GM19328 (cell line): Measurements from ENCODE around the gene SLC2A6.

ENCODE experiments used
- ATAC-seq: cut with Tn5 transposase; IDR thresholded peaks from one replicate; pipeline ENCODE4 v1.9.1; 2021; ENCODE audit warnings: mild to moderate bottlenecking, moderate library complexity; ENCODE audit not compliant: unreplicated experiment

Gene SLC2A6

DNA sequence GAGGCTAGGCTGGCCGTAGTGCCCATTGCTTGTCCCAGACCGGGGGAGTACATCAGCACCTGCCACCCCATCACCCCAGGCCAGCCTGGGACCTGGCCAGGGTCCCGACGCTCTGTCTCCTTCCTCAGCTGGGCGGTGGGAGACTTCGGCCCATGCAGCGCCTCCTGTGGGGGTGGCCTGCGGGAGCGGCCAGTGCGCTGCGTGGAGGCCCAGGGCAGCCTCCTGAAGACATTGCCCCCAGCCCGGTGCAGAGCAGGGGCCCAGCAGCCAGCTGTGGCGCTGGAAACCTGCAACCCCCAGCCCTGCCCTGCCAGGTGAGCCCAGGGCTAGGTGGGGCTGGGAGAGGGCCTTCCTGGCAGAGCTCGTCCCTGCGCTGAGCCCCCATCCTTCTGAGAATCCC is 35.7 kb downstream of the SLC2A6 start:
- ATAC-seq, result no peak

DNA sequence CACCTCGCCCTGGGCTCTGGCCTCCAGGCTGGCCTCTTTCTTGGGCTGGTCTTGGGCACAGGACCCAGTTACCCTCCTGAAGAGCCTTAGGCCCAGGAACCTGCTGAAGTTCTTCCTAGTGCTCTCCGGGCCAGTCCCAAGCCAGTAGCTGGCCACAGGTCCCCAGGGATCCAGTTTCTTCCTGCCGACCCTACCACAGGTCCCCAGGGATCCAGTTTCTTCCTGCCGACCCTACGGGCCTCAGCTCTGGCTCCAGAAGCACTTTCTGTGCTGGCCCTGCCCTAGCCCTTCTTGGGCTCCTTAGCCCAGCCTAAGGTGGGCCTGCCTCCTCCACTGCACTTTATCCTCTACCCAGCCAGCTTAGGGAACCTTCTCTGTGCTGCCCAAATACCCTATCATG is 37.3 kb downstream of the SLC2A6 start:
- ATAC-seq, result no peak

GRCh38 chr9:133440874-133441273 is 38.0 kb downstream of the SLC2A6 start:
- ATAC-seq, result no peak

DNA sequence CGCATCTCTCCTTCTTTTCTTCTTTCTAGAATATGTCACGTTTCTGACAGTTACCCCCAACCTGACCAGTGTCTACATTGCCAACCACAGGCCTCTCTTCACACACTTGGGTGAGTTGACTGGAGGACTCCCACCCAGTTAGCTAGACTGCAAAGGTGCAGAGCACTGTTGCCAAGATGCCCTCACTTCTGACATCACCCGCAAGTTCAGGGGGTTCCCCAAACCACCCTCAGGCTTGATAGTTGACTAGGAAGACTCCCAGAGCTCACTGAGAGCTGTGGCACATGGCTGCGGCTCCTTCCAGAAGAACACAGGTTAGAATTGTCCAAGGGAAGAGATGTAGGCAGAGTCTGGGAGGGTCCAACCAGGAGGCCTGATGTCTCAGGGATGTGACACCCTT is 39.6 kb downstream of the SLC2A6 start:
- ATAC-seq, result no peak

- no peak for ATAC-seq
Measured at GRCh38 chr9:133437753-133438531, 41.0 kb downstream of the SLC2A6 start.

- ATAC-seq, result no peak
Measured at GRCh38 chr9:133436681-133437080, 42.2 kb downstream of the SLC2A6 start.

- ATAC-seq, result no peak
Measured at GRCh38 chr9:133433351-133433843, 45.5 kb downstream of the SLC2A6 start.

DNA sequence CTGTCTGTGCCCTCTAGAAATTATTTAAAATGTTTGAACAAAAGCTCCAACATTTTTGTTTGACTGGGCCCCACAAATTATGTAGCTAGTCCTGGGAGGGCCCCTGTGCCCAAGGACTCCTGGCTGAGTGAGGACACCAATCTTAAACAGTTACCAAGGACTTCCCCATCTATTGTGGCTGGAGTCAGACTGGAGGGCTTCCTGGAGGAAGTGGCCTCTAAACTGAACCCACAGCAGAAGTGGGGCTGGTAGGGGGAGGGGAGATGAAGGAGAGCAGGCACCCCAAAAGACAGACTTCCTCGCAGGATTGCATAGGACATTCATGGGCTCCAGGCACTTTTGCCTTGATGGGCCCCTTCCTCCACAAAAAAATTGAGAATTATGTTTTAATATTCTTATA is 48.7 kb downstream of the SLC2A6 start:
- no peak for ATAC-seq

- ATAC-seq, result no peak
Measured at GRCh38 chr9:133429641-133430161, 49.2 kb downstream of the SLC2A6 start.

- ATAC-seq, result no peak
Measured at GRCh38 chr9:133429214-133429613, 49.7 kb downstream of the SLC2A6 start.

DNA sequence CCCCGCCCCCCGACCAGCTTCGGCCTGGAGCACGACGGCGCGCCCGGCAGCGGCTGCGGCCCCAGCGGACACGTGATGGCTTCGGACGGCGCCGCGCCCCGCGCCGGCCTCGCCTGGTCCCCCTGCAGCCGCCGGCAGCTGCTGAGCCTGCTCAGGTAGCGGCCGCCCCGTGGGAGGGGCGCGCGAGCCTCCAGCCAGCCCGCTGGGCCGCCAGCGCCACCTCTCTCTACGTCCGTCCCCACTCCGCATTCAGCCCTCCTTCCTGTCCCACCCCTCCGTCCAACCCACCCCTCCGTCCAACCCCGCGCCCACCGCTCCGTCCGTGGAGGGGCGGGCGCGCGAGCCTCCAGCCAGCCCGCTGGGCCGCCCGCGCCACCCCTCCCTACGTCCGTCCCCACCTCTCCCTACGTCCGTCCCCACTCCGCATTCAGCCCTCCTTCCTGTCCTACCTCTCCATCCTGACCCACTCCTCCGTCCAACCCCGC is 50.2 kb downstream of the SLC2A6 start:
- no peak for ATAC-seq

DNA sequence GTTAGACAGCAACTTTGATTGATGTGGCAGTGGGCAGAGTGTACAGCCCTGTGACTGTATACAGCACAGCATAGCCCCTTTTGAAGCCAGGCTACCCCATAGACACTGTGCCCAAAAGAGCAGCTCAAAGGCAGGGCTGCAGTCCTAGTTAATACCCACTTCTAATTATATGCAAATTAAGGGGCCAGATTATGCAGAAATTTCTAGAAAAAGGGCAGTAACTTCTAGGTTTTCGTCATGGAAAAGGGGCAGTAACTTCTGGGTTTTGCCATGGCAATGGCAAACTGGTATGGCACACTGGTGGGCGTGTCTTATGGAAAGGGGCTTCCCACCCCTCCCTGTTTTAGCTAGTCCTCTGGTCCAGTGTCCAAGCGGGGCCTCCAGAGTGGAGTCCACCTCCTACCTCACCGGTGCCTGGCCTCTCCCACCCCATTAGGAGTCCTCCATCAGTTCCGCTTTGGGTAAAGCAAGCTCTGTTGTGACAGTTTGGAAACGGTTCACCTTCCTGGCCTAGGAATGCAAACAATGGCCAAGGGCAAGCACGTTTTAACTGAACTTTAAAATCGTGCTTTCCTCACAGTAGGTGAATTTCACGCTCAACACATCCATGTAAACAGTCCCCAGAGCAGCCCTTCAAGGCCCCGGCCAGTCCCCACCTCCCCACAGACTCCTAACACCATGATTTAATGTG is 51.1 kb downstream of the SLC2A6 start:
- ATAC-seq, result no peak

DNA sequence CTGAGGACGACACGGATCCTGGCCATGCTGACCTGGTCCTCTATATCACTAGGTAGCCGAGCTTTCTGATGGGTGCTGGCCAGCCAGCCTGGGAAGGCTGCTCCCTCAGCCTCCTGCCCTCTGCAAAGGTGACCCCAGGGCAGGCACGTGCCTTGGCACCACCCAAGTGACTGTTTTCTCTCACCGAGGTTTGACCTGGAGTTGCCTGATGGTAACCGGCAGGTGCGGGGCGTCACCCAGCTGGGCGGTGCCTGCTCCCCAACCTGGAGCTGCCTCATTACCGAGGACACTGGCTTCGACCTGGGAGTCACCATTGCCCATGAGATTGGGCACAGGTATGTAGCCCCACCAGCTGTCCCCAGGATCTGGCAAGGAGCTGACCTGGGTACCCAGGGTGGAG is 52.9 kb downstream of the SLC2A6 start:
- ATAC-seq, result no peak

DNA sequence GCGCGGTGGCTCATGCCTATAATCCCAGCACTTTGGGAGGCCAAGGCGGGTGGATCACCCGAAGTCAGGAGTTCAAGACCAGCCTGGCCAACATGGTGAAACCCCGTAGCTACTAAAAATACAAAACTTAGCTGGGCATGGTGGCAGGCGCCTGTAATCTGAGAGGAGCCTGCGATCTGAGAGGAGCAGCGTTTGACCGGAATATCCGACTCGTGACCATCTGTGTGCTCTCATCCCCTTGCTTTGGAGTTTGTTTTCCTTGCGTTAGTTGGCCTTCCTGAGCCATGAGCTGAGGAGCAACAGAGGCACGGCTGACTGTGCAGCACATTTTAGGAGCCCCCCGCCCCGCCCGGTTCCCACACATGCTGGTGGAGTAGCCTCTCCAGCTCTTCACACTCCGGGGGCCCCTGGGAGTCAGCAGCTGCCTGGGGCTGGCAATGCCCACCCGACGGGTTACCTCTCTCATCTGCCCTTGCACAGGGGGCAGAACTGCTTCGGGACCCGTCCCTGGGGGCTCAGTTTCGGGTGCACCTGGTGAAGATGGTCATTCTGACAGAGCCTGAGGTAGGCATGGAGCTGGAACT is 53.8 kb downstream of the SLC2A6 start:
- ATAC-seq, result no peak

GRCh38 chr9:133424187-133424586 is 54.7 kb downstream of the SLC2A6 start:
- ATAC-seq, result no peak

- ATAC-seq, result no peak
Measured at GRCh38 chr9:133423216-133423615, 55.7 kb downstream of the SLC2A6 start.

GRCh38 chr9:133421615-133422542 is 57.0 kb downstream of the SLC2A6 start, which contains the start of gene ADAMTS13:
Gene ADAMTS13 (plus strand): TSS chr9:133422367. CDS start chr9:133422444, 77 bp downstream.
- no peak for ATAC-seq
